GM19238 (cell line): Measurements from ENCODE around the gene TRMT44.
A peak's percentile ranks its signal among the peaks of the same experiment; 100 is the strongest.

ENCODE experiments used
- DNase-seq: peaks from one replicate; pipeline ENCODE4 v3.0.0; 2011; ENCODE audit warnings: low spot score; ENCODE audit not compliant: insufficient read length

Gene TRMT44, protein sequence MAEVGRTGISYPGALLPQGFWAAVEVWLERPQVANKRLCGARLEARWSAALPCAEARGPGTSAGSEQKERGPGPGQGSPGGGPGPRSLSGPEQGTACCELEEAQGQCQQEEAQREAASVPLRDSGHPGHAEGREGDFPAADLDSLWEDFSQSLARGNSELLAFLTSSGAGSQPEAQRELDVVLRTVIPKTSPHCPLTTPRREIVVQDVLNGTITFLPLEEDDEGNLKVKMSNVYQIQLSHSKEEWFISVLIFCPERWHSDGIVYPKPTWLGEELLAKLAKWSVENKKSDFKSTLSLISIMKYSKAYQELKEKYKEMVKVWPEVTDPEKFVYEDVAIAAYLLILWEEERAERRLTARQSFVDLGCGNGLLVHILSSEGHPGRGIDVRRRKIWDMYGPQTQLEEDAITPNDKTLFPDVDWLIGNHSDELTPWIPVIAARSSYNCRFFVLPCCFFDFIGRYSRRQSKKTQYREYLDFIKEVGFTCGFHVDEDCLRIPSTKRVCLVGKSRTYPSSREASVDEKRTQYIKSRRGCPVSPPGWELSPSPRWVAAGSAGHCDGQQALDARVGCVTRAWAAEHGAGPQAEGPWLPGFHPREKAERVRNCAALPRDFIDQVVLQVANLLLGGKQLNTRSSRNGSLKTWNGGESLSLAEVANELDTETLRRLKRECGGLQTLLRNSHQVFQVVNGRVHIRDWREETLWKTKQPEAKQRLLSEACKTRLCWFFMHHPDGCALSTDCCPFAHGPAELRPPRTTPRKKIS

DNA sequence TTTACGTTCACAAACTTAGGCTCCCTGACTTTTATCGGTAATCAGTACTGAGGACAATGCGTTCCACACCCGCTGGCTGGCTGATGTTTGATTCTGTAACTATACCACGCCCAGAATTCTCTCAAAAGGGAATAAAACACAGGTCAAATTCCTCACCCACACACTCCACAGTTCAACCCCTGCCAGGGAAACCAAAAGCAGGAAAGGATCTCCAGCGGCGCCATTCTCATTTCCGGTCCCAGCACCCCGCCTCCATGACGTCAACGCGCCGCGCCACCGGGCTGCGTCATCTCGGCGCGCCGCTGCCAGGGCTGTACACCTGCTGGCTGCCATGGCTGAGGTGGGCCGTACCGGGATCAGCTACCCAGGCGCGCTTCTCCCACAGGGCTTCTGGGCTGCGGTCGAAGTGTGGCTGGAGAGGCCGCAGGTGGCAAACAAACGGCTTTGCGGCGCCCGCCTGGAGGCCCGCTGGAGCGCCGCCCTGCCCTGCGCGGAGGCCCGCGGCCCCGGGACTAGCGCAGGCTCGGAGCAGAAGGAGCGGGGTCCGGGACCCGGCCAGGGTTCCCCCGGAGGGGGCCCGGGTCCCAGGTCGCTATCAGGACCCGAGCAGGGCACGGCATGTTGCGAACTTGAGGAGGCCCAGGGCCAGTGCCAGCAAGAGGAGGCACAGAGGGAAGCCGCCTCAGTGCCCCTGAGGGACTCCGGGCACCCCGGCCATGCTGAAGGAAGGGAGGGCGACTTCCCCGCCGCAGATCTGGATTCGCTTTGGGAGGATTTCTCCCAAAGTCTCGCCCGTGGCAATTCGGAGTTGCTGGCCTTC, at the start of gene TRMT44, which contains the start of gene ACOX3:
Gene TRMT44 (plus strand): TSS at position 286 of the 820 bp plus-strand sequence. CDS start 46 bp downstream, at position 332.
Gene ACOX3 (minus strand): TSS at position 232 of the 820 bp plus-strand sequence. CDS start 24,202 bp downstream, outside the sequence.
- peak; percentile 75 for DNase-seq

DNA sequence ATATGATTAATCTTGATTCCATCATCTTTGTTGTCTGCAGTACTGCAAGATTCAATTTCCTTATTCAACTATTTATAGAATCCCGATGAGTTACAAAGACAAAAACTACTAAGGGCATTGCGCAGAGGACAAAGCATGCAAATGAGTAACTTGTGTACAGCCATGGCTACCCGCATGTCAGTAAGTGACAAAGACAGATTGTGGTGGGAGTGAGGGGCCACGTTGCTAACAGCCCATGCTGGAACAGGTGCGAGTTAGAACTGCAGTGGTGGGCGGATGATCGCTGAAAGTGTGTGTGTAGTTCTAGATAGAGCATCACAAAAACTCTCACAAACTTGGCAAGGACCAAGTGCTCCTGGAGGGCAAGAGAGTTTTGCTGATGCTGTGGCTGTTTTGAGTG, 49.5 kb upstream of the TRMT44 start:
- DNase-seq: no peak

DNA sequence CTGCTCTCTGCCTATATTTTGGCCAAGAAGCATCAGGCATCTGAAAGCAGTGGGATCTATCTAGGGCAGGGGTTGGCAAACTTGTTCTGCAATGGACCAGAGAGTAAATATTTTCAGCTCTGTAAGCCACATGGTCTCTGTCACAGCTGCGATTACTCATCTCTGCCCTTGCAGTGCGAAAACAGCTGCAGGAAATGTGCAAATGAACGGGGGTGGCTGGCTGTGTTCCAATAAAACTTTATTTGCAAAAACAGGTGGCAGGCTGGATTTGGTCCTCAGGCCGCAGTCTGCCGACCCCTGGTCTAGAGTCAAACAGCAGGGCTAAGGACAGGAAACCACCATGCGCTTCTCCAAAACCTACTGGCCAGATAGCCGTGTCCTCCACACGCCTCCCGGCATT, 48.6 kb upstream of the TRMT44 start:
- DNase-seq: peak; percentile 34

DNA sequence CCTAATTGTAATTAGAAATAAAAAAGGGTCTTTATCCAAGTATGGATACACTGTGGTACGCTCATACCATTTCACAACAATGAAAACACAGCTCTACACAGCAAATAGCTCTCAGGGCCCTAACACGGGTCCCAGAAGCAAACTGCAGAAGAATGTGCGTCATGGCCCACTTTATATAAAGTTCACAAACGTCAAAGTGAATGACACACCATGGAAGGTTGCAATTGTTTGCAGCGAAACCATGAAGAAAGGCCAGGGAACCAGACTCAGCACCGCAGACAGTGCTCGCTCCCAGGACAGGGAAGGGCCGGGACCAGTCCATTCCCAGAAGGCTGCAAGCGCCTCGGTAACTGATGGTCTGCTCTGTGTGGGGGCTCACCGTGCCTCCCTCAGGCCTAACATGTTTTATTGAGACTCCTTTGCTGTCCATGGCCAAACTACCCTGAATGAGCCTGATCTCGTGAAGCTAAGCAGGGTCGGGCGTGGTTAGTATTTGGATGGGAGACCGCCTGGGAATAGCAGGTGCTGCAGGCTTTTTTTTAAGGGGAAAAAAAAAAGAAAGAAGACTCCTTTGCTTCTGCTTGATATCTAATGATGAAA, 47.9 kb upstream of the TRMT44 start:
- no peak for DNase-seq

DNA sequence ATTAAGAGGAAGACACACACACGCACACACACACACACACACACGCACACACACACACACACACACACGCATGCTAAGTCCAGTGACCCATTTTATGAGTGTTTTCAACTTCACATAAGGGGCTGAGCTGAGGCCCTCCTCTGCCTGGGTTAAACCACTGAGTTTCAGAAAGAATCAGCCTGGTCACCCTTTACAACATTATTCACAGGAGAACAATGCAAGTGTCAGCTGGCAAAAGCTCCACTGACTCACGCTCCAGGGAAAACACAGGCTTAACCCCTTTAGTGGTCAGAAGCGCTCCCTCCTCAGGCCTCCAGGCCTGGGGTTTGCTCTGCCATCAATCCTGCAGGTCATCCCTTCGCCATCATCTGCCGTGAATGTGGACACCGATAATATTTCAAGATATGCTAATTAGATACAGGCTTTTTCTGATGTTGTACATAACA, 47.0 kb upstream of the TRMT44 start:
- no peak for DNase-seq

DNA sequence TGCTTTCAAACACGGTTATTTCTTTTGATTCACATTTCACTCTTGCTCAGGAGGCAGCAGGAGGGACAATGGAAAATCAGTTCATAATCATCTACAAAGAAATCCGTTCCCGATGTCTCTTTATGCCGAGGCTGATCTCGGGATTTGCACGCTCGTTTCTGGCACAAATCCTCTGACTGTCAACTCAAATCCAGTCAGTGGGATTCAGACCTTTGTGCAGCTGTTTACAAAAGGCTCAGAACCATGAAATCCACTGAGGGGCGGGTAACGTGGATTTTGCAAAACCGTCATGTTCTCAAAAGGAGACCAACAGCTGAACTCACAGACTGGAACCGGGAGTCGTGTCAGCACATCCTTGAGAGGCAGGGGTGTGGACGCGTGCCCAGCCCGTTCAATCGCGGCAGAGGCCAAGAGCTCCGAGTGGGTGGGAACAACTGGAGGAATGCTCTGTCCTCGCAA, 46.5 kb upstream of the TRMT44 start:
- no peak for DNase-seq

DNA sequence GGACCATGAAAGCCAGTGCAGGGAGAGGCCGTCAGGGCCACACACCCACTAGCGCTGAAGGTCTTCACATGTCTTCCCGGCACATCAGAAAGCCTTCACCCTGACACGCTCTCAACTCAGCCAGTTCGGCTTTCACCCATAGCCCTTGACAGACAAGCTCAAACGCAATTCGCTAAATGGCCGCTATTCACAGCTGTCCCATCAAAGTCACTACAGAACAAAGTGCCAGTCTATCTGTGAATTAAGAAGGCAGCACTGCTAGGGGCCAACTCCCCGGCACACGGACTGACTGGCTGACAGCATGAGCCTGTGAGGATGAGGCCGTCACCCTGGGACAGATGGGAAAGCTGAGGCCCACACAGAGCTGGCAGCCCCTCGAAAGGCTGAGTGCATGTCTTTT, 45.8 kb upstream of the TRMT44 start:
- no peak for DNase-seq

DNA sequence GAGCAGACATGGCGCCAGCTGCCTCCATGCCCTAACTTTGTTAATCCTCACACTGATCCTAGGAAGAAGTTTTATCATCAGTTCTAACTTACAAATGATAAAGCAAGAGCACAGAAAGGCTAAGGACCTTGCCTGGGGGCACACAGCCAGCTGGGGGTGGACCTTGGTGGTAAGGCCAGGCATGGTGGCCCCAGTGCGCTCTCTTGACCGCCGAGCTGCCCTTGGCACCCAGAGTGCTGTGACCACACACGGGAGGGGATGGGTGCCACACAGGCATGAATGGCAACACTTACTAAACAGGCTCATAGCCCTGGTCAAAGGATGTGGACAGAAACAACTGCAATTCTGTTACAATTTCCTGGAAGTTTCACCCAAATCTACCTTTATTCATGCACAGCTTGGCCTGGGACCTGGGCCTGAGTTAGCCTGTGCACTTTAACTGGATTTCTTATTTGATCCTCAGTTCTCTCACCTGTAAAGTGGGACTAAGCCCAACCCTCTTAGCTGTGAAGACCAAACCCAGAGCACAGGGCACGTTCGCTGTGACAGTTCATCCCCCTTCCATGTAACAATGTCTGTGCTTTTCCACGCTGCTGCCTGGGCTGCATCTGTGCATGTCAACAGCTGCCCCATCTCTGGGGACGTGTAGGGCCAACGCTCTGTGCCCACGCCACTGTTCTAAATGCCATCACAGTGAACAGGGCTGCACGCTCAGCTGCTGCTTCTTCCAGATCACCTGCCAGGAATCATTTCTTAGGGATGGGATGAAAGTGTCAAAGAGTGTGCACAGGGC, 44.9 kb upstream of the TRMT44 start:
- no peak for DNase-seq

DNA sequence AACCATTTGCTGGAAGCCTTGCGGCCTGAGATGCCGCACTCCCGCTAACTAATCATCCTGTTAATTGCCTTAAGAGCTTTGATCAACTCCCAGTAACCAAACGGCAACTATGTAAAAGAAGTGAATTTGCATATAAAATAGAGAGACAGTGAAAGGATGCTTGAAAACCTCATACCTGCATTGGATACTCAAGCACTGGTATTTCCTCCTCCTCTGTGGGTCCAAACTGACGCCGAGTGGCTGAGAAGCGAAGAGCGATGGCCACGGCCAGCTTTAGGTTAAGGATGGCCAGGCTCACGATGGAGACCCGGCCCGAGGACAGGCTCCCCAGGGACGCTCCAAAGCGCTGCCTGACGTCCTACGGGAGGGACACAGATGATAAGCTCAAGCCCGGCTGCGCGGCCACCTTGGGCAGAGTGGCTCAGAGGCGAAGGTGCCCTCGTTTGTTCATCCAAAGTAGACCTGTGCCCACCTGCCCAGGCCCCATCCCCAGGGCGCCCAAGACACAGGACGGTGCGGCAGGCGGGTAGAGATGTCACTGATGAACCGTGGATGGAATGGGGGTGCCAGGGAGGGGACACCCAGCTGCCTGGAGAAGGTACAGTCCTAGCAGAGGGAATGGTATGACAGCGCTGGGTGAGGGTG, 43.7 kb upstream of the TRMT44 start:
- DNase-seq: no peak

DNA sequence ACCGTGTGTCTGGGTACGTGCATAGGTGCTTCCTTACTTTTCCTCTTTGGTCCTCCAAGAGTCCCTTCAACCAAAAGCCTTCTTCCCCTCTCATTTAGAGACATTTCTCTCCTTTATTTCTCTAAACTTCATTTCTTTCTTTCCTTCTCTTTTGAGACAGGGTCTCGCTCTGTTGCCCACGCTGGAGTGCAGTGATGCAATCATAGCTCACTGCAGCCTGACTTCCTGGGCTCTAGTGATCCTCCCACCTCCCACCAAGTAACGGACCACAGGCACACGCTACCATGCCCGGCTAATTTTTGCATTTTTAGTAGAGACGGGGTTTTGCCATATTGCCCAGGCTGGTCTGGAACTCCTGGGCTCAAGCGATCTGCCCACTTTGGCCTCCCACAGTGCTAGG, 42.2 kb upstream of the TRMT44 start:
- DNase-seq: no peak

DNA sequence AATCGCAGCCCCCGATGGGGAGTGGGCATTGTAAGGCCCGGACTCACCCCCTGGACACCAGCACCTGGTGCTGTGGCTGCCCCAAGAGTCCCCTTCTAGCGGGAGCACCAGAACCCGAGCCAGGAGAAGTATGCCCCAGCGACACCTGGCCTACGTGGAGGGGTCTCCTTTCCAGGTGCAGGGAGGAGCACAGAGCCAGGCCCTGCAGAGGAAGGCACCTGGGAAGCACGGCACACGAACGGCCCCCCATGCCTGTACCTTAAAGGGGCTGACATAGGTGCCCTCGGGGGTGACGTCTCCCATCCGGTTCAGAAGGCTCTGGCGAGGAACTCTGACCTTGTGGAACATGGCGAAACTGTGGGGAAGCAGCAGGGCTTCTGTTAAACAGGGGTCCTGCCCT, 41.3 kb upstream of the TRMT44 start:
- no peak for DNase-seq

DNA sequence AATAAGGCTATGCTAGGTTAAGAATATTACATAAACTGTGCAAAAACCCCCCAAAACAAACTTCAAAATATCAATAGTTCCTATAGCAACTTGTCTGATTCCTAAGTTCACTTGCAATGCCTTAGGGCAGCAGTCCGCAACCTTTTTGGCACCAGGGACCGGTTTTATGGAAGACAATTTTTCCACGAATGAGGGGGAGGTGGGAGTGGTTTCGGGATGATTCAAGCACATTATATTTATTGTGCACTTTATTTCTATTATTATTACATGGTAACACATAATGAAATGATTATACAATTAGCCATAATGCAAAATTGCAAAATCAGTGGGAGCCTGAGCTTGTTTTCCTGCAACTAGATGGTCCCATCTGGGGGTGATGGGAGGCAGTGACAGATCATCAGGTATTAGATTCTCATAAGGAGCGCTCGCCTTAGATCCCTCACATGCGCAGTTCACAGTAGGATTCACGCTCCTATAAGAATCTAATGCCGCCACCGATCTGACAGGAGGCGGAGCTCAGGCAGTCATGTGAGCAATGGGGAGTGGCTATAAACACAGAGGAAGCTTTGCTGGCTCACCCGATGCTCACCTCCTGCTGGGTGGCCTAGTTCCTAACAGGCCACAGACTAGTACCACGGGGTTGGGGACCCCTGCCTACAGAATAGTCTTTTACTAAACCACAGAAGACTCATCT, 39.8 kb upstream of the TRMT44 start:
- DNase-seq: no peak

DNA sequence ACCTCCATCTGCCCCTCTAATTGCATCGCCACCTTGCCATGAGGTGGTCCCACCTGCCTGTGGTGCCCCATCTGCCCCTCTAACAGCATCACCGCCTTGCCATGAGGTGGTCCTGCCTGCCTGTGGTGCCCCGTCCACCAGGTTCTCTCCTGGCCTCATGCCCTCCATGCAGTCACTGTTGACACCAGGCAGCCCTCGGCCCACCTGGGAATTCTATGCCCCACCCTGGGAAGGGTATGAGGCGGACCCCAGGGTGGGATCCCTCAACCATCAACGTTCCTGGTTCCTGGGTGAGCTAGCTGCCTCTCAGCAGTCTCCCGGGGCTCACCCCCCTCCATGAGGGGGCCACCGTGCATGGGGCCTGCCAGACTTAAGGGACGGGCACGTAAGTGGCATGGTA, 38.9 kb upstream of the TRMT44 start:
- no peak for DNase-seq

DNA sequence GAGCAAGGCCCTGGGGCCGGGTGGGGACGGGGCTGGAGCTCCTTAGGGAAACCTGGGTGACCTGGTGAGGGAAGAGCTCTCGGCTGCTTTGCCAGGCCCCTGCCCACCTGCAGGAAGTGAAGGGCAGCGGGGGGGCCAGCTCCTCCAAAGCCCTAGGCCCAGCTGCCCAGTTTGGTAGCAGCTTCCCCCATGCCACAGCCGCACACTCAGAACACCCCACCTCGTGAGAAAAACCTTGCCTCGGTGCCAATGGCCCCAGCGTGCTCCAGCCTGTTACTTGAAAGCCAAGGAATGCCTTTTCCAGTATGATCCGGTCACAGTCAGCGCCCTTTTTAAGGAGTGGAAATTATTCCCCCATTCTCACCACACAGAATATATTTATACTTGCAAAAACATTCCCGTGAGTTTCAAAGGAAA, 38.4 kb upstream of the TRMT44 start:
- no peak for DNase-seq

DNA sequence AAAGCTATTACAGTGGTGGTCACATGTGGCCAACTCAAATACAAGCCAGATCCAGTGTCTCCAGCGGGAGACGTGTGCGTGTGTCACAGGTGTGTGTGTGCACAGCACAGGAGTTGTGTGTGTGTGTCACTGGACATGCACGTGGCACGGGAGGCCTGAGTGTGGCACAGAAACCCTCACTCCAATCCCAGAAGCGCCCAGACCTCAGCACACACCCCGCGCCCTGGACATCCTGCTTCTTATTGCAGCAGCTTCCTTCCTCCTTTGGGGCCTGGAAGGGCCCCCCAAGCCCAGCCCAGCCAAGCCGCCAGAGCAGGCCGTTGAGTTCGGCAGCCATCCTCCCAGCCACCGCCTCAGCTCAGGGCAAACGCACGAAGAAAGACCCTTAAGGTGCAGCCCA, 37.9 kb upstream of the TRMT44 start:
- no peak for DNase-seq

DNA sequence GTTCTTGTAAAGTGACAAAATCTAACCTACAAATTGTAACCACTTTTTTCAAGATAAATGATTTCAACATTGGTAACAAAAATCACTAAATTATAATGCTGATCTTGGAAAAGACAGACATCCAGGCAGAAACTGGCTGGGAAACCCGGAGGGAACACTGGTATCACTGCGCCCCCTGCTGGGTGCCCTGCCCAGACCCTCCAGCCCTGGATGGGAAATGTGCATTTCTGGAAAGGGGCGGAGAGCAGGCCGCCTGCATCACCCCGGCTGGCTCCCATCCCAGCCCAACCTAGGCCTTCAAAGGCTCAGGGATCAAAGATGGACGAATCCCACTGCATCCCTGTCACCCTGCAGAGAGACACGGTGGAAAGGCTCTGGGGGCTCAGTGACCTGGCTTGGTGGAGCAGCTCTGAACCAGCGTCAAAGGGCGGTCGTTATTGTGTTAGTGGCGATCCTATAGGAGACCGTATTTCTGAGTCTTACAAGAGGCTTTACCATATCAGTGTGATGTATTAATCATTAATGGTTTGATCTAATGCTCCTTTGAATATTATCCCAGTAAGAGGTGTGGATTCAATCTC, 37.3 kb upstream of the TRMT44 start:
- peak; percentile 62 for DNase-seq

DNA sequence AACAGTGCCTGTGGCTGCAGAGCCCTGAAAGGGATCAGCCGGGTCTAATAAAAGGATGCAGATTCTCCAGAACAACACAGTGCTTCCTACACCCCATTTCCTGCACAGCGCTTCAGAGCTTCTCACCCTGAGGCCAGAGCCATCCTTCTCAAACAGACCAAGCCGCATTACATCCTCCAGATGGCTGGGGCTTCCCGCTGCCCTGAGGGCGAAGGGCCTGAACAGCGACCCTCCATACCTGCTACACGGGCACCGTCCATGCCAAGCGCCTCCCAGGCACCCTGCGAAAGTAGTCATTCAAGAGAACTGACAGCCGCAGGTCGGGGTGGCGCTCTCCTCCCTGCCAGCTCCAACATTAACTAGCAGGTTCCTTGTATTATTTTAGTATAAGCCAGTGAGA, 36.6 kb upstream of the TRMT44 start:
- no peak for DNase-seq

DNA sequence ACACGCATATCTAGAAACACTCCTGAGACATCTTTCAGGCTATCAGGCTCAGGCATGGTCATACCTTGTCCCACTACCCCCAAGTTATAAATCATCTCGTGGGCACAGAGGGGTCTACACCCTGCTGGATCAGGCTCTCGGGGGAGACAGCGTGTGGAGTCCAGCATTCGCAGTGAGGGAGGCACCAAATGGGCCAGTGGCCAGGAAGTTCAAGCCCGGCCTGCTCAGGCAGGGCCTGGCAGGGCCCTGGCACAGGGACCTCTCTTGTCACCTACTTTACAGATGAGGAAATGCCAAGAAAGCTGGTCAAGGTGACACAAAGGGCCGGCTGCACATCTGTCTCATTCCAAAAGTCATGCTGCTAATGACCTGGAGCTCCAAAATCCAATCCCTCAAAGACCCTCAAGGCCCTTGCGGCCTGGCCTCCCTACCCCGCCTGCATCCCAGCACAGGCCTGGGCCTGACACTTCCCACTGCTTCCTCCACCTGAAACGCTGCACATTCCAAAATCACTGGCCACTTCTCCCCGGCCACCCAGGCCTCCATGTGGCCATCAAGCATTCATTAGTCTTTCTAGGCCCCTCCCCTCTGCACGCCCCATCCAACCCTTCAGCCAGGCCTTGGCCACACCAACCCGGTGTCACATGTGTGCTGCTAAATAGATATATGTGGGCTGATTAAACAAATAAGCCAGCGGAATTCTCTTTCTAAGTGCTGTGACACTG, 35.6 kb upstream of the TRMT44 start:
- no peak for DNase-seq
